Stimulated activated CD8-positive, alpha-beta memory T cell treated with anti-CD3 and anti-CD28 coated beads, Interleukin-12 subunit alpha, Interleukin-12 subunit beta, amount 100 ng/mL, for 24 hours (primary cell): ENCODE results near the gene THRB.

Experiments
- DNase-seq: peaks from one replicate; pipeline ENCODE4 v3.0.0-alpha.2; 2020; ENCODE audit errors: extremely low read depth

Gene THRB

DNA sequence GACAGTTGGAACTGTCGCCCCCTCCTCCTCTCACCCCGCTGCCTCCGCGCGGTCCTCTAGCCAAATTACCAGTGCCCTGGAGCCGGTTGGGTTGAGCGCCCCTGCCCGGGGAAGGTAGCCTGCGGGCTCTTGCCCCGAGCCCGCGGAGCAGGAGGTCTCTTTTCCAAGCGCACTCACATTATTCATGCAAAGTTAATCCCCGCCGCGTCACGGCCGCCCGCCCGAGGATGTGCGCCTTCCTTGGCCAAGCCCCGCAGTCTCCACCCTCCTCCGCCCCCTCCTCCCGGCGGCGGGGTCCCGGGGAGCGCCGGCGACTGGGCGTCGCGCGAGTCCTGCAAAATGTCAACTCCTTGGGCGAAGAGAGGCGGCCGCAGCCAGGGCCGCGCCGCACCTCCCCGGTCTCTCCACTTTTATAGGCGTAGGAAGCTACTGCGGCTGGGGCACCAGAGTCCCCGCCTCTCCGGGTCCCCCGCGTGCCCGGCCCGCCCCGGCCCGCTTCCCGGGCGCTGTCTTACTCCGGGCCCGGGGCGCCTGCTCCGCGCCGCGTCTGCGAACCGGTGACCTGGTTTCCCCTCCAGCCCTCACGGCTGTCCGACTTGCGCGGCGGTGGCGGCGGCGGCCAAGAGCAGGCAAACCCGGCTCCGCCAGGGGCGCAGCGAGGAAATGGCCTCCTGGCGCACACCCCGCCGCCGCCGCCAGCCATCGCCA, at the start of gene THRB:
TSS of gene THRB (minus strand) at position 233 of the 708 bp plus-strand sequence.
- DNase-seq = no peak

DNA sequence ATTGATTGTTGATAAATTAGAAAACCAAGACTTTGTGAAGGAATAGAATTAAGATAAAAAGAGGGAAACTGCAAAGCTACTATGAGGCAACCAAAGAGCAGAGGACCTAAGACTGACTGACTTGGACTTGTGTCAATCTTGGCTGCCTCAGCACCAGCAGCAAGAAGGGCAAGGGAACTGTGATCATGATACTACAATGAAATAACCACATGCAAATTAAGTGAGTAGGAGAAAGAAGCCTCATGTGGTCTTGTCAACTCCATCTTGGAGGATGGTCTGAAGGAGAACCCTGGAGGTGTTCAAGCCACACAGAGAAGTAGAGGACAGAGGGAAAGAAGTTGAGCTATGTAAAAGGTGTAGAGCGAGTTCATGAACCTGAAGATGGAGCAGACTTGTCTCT, 47.3 kb upstream of the THRB start:
- no peak for DNase-seq

DNA sequence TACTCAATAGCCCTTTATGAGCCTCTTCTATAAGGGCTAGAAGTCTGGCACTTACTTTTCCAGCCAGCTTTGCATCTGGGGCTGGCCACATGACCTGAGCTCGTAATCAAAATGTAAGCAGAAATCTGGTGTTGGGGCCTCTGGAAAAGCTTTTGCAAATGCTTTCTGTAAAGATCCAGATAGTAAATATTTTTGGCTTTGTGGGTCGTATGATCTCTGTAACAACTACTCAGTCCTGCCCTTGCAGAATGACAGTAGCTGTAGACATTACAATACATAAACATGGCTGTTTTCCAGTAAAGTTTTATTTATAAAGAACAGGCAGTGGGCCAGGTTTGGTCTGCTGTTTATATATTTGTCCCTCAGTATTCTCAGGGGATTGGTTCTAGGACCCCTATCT, 46.2 kb upstream of the THRB start:
- no peak for DNase-seq

DNA sequence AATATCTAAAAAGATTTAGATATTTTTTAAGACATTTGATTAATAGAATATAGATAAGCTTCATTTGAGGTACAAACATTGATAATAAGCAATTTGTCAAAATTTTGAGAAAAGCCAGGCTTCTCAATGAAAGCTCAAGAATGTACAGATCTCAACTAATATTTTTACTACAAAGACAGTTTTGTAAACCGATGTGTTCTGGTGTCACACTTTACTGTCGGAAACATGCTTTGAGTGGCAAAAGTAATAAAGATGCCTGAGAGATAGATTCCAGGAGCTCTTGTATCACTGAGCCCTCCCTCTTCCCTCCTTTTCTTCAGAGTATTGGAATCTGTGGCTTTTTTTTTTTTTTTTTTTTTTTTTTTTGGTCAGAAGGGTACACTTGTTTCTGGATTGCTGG, 45.0 kb upstream of the THRB start:
- no peak for DNase-seq

DNA sequence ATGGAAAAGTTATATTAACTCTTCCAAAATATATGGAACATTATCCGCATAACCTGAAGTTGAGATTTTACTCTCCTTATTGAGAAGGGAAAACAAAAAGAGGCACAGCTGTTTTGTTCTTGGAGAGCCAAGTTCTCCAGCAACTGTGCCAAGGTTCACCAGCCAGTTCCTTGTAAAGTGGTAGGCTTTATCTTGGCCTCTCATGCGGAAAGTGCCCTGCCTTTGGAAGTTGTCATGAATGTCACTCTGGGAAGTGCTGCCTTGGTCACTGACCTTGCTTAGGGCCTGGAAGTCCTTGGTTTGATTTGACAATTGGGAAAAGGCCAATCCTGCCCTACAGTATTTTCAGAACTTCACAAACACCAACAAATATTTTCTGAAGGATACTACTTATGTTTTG, 44.2 kb upstream of the THRB start:
- DNase-seq = no peak

DNA sequence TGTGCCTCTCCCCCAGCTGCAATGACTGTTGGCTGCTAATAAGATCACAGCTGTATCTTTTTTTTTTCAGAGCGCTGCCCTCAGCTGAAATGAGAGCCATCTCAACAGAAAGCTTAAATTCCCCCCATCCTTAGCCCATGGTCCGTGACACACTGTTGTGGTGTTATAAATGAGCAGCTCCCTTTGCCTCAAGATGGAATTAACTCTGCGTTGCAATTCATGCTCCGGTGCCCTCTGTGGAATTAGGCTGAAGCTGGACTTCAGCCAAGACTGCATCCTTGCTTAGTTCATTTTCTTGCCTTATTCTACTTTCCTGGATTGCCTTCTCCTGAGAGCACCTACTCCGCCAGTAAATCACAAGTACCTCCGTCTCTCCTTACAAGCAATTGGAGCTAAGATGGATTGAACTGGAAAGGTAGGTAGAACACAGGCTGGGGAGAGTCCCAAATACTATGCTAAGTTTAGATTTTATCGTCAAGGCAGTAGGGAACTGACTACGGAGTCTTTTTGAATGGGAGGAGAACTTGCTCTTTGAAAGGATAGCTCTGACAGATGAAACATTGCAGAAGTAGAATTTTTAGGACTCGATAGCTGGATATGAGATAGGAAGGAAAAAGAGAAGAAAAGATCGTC, 39.0 kb upstream of the THRB start:
- no peak for DNase-seq

DNA sequence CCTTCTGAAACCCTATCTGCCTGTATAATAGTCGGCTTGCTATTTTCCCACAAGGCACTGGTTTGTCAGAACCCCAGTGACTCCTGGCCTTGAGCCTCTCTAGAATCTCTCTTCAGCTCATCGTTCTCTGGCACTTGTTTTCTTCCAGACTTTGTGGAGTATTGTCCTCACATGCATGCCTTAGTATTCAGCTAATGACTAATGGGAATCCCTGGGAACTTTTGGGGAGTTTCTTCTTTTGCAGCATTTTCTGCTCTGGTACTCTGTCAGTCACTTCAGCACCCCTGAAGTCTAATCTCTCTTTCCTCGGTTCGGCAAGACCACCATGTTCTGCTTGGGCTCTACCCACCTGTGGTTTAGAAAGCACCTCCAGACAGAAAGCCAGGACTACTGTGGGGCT, 35.8 kb upstream of the THRB start:
- DNase-seq = no peak

DNA sequence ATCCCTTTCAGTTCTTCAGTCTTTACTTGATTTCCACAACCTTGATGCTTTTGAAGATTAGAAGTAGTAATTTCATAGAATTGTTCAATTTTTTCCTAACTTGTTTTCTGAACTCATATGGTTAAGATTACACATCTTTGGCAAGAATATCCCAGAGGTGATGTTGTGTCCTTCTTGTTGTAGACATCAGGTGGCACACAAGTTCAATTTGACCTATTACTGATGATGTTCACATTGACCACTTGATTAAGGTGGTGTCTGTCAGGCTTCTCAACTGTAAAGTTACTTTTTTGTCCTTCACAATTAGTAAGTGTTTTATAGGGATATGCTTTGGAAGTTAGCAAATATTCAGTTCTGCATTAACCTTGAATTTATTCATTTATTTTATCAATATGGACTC, 34.6 kb upstream of the THRB start:
- DNase-seq = no peak

DNA sequence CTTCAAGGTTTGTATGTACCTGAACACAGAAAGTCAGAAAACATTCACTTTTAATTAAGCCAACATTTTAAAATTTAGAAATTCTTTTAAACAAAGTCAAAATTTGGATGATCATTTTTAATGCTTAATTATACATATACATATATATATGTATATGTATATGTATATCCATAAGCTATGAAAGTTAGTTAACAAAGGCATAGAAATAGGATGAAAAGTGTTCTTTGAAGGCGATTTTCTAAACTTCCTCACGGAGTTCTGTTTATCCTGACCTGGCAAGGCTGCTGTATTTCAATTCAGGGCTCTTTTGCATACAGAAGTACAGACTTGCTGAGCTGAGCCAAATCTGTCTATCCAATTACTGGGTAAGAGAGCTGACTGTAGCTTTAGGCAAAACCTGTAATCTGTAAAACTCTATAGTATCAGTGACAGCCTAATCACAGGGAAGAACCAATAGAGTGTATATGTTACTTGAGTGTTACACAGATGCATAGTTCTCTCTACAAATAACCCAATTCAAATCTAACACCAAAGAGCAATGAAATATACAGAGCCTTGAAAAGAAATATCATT, 32.1 kb upstream of the THRB start:
- DNase-seq = no peak

DNA sequence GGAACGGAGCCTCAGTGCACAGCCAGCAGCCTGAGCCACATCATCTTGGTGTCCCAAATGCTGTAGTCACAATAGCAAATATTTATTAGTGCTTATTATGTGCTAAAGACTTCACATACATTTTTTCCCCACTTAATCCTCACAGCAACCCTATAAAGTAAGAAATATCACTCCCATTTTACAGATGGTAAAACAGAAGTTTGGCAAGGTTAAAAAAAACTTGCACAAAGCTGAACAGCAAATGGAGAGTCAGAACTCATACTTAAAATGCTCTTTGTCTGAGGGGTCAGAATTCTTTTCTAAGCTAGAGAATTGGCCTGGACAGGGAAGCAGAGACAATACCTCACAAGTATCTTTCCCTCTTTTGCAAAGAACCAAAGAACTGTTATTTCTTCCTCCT, 30.9 kb upstream of the THRB start:
- no peak for DNase-seq

DNA sequence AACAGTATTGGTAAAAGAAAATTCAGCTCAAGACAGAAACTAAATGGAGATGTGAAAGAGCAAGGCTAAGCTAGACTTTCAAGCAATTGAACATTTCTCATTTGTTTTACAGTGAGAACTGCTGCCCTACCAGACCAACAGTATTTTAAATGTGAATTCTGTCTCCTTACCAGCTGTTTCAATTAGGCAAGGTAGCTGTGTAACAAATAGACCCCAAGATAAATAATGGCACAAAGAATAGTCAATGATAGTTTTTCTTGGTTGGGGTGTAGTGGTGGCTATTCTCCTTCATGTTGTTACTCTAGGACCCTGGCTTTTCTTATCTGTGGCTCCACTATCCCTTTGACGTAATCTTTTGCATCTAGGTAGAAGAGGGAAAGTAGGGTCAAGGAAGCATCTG, 30.4 kb upstream of the THRB start:
- no peak for DNase-seq

DNA sequence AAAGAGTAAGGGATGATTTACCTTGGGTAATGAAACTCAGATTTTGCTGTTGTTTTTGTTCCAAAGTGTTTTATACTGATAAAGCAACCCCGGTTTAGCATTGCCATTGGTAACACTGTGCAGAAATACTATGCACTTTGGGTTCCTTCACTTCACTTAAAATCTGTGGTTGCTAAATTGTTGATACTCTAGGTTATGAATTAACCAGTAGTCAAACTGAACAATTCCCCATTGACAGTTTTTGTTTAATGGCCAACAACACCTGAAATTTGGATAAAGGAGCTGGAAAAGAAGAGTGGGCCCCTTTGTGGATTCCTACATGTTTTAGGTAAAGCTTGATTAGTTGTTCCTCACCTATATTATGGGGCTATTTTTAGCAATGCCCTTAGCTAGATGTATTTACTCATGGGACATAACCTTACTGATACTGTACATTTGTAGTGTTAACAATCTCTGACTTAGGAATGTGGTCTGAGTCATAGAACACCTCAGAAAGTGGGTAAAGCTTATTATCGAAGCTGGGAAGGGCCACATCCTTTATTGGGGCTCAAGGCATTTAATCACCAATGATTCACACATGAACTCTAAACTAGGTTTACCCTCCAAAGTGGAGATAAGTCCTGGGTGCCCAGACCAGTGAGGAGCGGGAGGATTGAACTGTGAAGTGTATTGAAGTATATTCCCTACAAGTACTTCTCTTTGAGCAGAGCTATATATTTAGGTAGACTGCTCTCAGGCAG, 29.5 kb upstream of the THRB start:
- no peak for DNase-seq

DNA sequence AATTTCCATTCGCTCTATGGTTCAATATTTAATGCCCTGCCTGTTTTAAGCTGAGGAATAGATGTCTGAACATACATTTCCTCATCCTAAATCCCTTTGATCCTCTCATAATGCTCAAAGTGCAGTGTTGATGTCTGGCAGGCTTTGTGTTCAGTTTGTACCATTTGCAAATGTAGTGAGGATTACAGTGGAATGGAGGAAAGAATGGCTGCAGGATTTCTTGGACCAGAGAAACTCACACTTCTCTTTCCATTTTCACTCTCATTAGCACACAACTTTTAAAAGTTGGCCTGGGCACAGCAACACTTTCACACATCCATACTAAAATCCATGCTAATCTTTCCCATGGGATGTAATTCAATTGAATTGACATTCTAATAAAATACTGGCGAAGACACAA, 28.6 kb upstream of the THRB start:
- DNase-seq = no peak

DNA sequence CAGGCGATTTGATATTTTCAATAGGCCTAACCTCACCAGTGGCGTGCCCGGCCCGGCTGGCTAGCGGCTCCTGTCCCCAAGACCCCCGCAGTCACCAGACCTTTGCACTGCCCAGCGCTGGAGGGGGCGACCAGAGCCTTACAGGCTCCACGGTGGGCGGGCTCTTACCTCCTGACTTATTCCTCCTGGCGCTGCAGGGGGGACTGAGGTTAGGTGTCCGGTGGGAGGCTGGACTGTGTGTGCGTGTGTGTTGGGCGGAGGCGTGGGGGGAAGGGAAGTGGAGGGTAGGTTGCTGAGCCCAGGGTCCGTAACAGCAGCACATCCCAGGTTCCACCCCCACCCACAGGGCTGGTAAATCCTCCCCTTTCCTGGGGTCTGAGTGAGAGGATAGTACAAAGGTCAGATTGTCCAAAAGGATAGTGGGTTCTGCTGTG, 27.5 kb upstream of the THRB start:
- DNase-seq = no peak

DNA sequence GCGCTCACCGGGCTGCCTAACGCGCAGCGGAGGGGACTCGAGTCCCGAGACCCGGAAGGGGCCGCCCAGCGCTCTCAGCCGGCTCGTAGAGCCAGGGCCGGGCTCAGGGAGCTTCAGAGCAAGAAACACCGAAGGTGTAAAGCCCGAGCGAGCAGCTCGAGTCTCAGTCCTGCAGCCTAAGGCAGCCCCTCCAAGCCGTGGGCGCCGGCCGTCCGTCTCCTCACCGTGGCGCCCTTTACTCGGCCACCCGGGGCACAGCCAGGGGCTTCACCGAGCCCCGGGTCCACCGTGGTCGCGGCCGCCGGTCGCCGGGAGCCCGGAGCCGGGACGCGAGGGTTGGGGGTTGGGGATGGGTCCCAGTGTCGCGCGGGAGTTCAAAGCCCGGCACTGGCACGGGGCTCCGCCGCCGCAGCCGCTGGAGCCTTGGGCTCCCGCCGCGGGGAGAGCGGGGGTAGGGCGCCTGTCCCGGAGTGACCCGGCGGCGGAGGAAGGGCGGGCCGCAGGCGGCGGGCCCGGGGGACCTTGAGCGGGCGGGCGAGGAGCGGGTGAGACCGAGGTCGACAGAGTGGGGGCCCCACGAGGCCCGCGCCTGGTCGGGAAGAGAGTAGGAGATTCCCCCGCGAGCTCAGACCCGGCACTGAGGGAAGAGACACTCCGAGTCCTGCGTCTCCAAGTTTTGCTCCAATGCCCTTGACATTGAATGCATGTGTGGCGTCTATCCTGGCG, 26.9 kb upstream of the THRB start:
- DNase-seq = no peak

DNA sequence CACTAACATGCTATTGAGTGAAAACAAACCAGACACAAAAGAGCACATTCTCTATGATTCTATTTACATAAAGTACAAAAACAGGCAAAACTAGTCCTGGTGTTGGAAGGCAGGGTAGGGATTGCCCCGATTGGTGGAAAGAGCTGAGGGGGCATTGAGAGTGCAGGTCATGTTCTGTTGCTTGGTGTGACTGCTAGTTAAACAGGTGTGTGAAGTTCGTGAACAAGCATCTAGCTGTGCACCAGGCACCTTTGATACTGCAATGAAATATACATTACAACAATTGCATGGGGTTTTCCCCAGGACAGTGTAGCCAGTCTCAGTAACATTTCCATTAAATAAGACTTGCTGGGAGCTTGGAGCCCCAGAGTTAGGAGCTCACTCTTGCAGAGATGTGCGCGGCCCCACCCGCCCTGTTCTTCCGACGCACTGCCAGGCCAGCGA, 26.3 kb upstream of the THRB start:
- DNase-seq = no peak

DNA sequence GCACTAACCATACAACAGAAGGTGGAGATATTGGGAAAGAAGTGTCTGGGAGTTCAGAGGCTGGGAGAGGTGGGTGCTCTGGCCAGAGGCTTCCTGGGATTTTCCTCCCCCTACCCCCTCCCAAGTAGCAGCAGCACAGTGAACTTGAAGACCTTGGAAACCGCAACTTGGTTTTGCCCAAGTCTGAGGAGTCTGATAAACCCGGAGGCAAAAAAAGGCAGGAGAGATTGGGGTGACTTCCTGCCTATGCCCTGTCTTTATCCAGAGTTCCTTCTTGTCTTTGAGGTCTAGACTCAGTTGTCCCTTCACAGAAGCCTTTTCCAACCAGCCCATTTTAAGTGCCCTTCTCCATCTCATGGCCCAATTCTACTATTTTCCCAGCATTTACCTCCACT, 25.4 kb upstream of the THRB start:
- no peak for DNase-seq

DNA sequence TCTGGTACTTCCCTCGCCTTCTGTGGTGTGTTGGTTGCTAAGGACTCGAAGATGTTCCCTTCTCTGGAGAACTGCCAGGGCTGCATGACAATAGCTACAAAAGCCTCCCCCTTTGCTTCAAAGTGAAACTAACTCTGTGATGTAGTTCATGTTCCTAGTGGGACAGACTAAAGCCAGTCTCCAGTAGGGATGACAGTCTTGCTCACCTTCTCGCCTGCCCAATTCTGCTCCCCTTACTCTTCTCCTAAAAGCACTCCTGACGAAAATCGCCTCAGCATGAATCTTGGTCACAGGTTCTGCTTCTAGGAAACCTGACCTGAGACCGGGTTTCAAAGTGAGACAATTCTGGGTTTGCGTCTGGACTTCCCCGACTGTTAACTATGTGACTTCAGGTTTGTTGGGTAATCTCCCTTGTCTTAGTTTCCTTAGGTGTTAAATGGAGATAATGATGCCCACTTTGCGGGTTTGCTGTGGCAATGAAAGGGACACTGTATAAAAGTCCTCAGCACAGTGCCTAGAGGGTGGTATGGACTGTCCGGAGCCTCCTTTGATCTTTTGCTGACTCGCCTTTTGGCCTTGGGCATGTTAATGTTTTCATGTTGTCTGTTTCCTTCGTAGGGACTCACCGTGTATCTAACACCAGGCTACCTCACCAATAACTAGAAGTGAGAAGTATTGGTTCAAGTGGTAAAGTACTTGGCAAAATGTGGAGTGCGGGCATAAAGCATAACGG, 24.9 kb upstream of the THRB start:
- DNase-seq = no peak

DNA sequence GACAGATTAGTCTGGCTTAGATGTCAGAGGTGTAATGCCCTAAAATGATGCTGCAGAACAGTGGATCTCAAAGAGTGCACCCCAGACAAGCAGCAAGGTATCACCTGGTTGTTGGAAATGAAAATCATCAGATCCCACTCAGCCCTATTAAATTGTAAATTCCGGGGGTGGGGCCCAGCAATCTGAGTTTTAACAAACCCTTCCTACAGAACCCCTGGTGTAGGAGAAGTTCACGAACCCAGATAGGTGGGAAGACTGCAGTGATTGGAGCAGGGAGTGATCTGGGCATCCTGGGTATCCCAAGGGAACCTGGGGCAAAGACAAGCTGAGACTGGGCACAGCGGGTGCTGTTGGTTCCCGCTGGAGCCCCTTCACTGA, 24.3 kb upstream of the THRB start:
- no peak for DNase-seq

DNA sequence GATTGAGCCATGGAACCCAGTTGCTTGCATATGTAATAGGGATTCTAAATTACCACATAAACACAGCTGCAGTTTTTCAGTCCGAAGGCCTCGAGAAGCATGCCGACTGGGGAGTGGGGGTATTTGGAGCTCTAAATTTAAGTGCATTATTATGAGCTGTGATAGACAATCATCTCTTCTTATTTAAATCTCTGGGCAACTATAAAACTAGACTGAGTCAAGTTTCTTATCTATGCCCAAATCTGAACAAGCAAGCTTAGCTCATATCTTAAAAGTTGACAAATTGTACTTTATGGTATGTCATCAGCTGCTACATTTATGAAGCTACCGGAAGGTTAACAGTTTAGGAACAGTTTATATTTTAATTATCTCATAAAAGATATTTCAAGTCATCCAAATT, 19.5 kb upstream of the THRB start:
- DNase-seq = no peak

DNA sequence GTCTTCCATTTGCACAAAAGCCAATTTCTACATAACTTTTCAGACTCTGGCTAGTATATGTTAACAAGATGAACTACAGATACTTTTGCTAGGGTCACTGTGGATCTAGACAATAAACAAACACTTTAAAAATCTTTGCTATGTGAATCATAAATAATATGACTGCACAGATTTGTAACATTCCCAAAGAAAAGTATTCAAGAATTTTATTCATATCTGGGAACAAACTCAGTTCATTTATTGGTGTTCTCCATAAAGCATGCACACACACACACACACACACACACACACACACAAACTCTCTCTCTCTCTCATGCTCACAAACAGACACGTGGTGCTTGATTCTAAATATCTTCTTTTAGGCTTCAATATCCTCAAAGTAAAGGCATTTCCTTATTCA, 18.8 kb upstream of the THRB start:
- no peak for DNase-seq
